ENCODE measurements around the gene OR10W1.

DNA sequence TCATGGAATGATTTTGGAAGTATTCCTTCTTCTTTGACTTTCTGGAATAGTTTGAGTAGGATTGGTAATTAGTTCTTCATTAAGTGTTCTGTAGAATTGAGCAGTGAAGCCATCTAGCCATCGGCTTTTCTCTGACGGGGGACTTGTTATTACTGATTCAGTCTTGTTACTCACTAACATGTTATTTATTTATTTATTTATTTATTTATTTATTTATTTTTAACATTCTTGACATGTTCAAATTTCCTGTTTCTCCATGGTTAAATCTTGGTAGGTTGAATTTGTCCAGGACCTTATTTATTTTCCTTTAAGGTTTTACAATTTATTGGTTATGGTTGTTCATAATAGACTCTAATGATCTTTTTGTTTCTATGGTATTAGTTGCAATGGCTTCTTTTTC is 24.1 kb downstream of the OR10W1 start:
- TF ChIP-seq, protein P1, sequence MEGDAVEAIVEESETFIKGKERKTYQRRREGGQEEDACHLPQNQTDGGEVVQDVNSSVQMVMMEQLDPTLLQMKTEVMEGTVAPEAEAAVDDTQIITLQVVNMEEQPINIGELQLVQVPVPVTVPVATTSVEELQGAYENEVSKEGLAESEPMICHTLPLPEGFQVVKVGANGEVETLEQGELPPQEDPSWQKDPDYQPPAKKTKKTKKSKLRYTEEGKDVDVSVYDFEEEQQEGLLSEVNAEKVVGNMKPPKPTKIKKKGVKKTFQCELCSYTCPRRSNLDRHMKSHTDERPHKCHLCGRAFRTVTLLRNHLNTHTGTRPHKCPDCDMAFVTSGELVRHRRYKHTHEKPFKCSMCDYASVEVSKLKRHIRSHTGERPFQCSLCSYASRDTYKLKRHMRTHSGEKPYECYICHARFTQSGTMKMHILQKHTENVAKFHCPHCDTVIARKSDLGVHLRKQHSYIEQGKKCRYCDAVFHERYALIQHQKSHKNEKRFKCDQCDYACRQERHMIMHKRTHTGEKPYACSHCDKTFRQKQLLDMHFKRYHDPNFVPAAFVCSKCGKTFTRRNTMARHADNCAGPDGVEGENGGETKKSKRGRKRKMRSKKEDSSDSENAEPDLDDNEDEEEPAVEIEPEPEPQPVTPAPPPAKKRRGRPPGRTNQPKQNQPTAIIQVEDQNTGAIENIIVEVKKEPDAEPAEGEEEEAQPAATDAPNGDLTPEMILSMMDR (conservative IDR thresholded peaks at IDR 0.05; ENCODE audit: low read depth, low read length) = no peak
- no peak for TF ChIP-seq EZH2 (IDR thresholded peaks at IDR 0.05; ENCODE audit: borderline replicate concordance, low read depth, low read length, poor library complexity, severe bottlenecking)

Measured in A673 (cell line).